ENCODE measurements around the gene NANS.
"Not testable (repeated sequence)": the region's sequence is repeated elsewhere in the genome, so short reads cannot be mapped to it uniquely, and the experiment has no call there.

NANS gene

DNA sequence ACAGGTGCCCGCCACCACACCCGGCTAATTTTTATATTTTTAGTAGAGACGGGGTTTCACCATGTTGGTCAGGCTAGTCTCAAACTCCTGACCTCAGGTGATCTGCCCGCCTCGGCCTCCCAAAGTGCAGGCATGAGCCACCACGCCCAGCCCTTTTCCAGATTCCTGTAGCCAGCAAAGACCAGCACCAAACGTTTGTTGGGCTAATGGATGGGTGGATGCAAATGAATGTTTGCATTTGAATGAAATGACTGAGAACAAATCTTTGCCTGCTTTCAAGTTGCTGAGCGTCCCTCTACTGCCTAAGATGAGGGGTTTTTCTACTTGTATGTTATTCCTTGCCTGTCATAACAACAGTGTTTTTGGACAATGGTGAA, 20.0 kb downstream of the NANS start:
- DNase-seq (ENCODE audit: low read depth in 2 of 2), result not testable (repeated sequence)

DNA sequence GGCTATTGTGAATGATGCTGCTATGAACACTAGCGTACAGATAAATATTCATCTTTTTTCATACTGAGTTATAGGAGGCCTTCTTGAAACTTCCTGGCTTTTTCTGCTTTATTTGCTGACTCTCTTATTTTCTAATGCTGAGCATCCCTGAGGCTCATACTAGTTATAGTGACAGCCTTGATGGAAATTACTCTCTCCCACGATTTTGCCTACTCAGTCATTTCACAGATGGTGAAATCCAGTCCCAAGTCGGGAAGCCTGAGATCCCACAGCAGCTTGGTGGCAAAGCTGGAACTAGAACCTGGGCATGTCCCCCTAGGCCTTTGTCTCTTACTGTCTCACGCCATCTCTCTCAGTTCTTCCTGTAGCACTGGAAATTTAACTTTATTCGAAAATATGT, 22.4 kb downstream of the NANS start:
- no peak for DNase-seq (ENCODE audit: low read depth in 2 of 2)

DNA sequence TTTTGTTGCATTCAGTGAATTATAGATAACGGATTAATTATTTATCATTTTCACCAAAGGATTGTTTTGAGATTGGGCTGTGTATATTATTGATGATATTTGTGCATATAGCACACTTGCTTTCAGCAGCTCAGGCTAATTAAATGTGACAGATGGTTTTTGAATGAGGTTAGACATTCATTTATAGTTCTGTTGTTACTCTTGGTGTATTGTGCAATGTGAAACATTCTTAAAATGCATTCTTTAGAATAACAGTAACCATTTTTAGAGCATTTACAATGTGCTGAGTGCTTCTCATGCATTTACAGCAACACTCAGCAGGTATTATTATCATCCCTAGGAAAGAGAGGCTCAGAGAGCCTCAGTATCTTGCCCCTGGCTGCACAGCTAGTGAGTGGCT, 23.8 kb downstream of the NANS start:
- DNase-seq (ENCODE audit: low read depth in 2 of 2), result no peak

DNA sequence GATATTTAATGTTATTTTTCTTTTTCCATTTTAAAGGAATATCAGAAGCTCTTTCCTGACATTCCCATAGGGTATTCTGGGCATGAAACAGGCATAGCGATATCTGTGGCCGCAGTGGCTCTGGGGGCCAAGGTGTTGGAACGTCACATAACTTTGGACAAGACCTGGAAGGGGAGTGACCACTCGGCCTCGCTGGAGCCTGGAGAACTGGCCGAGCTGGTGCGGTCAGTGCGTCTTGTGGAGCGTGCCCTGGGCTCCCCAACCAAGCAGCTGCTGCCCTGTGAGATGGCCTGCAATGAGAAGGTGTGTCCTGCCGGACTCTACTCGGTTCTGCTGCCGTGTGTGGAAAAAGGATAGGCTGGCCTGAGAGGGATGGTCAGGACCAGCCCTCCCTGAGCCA, 24.2 kb downstream of the NANS start:
- DNase-seq (ENCODE audit: low read depth in 2 of 2), result no peak

DNA sequence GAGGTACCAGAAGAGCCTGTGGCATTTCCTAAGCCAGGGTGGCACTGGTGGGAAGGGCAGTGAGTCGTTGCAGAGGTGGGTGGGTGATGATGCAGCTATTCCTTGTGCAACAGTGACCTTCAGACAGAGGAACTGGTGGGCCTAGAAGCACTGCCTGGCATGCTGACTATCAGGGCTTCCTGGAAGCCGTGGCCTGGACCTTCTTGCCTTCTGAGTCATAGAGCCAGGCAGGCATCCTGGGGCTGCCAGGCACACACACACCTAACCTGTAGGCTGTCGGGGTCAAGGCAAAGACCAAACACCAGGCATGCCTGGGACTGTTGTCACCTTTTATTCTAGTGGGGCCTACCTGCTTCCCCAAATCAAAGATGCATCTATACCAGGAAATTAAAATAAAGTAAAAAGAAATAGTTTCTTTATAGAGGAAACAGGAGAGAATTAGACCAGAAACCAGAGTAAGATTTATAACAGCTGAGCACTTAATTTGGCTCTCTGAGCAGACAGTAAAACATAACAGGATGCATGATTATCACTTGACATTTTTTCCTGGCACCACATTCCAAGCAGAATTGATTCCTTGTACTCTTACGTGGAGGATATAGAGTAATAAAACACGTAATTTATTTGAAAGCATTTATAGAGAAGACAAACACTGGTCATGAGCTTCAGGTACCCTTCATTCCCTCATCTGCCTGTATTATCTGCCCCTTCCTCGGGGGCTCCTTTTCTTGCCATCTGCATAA, 25.1 kb downstream of the NANS start:
- peak; percentile 23 to 32 for DNase-seq (ENCODE audit: low read depth in 2 of 2)

DNA sequence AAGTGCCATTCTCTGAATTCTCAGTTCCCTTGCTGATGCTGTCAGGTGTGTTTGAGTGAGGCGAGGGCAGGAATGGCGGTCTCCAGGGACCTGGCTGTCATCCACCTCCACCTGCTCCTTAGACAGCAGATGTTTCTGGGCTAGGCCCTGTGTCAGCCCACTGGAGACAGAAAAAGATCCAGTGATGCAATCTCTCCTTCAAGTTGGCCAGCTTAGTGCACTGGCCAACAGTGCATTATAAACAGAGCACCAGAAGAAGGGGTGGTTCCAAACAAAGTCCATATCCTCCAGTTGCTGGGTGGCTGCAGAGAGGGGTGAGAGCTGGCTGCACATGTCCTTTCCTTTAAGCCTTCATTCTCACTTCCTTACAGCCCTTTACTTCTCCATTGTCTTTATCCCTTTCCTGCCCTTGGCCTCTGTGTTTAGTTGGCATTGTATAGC, 26.5 kb downstream of the NANS start:
- no peak for DNase-seq (ENCODE audit: low read depth in 2 of 2)

DNA sequence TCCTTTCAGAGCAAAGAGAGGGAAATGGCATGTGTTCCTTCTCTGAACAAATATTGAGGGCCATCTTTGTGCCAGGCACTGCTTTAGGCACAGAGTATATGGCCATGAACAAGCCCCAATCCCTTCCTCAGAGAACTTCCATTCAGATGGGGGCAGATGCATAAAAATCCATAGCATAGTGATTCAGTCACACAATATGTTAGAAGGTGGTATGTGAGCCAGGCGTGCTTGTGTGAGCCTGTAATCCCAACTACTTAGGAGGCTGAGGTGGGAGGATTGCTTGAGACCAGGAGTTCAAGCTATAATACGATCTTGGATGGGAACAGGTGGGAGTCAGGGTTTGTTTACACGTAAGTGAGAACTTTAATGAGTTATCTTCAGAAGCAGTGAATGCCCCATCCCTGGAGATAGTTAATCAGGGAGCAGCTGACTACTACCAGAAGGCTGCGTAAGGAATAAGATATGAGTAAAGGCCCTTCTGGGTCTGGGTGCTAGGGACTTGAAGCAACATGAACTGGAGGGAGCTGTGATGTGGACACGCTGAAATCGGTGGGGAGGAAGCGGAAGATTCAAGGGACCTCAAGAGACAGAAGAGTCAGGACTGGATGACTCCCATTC, 27.1 kb downstream of the NANS start:
- DNase-seq (ENCODE audit: low read depth in 2 of 2), result no peak

DNA sequence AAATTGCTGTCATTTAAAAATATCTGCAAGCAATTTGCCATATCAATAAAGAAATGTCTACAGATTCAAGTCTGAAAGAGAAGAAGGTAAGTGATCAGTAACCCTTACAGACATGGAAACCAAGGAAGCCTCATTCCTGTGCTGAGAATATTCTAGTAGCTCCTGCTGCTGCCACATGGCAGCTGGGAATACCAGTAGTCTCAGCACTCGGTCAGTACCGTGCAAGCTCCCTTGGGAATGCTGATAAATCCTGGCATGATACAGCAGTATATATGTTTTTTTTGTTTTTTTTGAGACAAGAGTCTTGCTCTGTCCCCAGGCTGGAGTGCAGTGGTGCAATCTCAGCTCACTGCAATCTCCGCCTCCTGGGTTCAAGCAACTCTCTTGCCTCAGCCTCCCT, 27.9 kb downstream of the NANS start:
- no peak for DNase-seq (ENCODE audit: low read depth in 2 of 2)

DNA sequence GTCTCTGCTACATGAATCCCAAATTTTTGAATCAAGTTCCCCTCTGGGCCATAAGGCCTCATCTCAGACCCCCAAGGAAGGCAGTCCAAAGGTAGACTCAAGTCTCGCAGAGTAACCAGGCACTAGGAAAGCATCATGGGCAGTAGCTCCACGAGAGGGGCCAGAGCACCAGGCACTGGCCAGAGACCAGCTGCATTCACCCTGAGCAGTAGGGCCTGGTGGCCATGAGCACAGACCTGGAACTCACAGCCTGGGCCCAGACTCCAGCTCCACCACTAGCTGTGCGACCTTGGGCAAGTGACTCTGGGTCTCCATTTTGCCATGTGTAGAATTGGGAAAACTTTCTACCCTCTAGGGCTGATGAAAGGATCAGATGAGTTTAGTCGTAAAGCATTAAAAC, 28.5 kb downstream of the NANS start:
- DNase-seq (ENCODE audit: low read depth in 2 of 2), result no peak

DNA sequence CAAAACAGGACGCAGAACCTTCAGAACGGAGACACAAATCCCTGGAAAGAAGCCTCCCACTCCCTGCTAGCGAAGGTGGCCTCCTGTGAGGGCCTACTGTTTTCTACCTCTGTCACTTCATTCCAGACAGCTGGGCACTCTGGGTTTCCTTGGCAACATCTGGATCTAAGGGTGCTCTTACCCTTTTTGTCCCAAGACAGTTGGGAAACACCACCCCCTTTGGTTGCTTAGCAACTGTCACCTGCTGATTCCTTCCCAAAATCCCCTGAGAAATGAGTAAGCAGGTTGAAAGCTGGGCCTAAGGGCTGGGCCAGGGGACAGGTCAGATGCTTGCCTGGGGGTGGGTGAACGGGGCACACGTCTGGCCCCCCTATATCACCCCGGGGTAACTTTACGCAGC, 29.4 kb downstream of the NANS start:
- no peak for DNase-seq (ENCODE audit: low read depth in 2 of 2)

DNA sequence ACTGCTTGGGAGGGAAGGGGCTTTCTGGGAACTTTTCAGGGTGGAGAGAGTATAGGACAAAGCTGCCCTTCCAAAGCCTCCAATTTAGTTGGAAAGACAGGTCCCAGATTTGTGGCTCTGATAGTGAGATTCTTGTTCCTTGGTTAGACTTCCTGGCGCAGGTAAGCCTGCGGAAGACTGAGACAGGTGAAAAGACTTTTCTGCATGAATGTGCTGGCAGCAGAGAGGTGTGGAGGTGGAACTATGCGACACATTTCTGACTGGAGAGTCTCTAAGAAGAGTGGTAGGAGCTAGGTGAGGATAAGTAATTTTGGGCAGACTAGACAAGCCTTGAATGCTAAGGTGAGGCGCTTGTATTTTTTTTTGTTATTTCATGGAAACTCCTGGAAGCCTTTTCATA, 29.9 kb downstream of the NANS start:
- no peak for DNase-seq (ENCODE audit: low read depth in 2 of 2)

DNA sequence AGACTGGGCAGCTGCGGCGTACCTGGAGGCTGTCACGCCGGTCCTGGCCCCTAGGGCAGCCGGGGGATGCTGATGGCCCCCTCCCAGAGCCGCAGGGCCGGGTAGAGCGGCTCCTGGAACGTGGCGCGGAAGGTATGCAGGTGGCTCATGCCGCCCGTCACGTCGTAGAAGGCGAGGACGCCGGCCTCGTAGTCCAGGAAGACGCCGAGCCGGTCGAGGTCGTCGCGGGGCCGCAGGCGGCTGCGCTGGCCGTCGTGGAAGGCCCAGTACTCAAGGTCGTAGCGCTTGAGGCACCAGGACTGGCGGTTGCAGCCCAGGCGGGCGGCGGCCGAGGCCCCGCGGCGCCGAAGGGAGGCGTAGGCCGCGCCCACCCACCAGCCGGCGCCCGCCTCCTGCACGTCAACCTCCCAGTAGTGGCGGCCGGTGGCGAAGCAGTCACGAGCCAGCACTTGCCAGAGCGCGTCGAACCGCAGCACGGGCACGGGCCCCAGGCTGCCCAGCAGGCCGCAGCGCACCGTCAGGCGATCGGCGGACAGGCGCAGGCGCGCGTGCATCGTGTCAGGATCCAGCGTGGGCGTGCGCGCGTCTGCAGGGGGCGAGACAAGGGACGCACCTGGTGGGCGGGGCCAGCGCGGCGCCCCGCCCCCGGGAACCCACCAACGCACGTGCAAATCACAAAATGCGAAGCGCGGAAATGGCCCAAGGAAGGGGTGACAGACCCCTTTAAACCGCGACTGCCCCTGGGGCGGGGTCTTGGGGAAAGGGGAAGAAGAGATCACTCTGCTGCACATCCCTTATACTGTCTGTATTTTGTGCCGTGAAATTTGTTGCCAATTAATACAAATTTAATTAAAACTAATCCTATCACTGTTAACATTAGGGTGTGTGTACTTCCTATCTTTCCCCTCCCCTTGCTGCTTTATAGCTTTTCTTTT, 31.2 kb downstream of the NANS start:
- DNase-seq (ENCODE audit: low read depth in 2 of 2), result no peak

DNA sequence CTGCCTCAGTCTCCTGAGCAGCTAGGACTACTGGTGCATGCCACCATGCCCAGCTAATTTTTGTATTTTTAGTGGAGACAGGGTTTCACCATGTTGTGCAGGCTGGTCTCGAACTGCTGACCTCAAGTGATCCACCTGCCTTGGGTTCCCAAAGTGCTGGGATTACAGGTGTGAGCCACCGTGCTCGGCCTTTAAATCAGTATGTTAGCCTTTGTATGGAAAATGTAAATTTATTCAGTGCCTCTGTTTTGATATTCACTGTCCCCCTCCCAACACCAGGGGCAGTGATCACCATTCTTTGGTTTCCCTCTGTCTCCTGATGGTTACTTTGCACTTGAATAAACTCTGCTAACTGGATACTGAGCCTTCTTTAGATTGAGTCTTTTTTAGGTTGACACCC, 34.1 kb downstream of the NANS start:
- DNase-seq (ENCODE audit: low read depth in 2 of 2), result not testable (repeated sequence)

DNA sequence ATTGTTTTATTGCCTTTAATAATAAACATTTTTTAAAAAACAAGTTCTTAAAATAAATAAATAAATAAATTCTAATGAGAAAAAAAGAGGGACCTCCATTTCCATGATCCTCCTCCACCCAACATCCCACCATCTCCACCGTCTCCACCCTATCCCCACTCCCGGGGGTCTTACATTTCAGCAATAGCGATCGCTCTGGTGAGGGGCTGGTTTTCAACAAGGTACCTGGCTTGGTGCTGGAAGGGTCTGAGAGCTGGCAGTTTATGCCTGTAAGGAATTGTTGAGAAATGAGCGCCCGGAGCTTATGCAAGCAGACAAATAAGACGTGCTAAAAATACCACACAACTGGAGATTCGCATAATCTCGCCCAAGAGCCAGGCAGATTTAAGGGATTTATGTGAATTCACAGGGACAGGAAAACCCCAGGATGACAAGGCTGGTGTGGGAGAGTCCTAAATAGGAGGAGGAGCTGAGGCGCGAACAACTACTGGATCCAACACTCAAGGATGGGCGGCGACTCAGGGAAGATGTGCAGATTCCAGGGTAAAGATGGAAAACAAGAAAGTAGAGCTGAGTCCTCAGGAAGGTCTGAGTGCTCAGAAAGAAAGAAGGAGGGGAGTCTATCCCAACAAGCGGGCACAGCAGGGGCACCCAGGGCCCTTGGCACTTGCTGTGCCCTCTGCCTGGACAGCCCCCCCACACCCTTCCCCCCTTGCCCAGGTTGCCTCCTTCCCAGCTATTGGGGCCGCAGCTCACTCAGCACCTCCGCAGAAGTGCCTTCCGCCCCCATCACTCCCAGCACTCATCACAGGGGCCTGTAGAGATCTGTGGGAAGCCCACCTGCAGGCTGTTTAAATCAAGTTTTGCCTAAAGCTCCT, 35.4 kb downstream of the NANS start:
- no peak for DNase-seq (ENCODE audit: low read depth in 2 of 2)

DNA sequence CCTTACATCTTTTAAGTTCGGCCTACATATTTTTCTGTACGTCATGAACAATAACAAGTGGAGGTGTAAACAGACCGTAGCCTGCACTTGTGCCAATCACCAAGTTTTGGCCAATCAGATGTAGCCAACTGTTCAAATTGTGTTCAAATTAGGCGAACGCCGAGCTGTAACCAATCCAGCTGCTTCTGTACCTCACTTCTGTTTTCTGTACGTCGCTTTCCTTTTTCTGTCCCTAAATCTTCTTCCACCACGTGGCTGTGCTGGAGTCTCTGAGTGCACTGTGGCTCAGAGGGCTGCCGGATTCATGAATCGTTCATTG, 36.0 kb downstream of the NANS start:
- DNase-seq (ENCODE audit: low read depth in 2 of 2), result no peak

DNA sequence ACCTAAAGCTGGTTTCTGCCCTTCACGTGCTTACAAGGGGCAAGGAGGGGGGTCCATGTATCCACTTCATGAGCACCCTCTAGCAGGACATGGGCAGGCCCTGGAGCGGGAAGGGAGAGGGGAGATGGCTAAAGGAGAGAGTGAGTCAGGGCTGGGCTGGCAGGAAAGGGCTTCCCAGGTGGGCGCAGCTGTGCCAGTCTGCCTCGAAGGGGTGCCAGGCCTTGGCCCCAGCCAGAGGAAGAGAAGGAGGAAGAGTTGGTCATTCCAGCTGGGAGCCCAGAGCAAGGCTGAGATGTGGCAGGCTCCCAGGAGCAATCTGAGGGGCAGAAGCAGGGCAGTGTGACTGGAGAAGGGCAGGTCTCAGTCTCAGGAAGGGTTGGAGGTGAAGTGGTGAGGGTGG, 37.8 kb downstream of the NANS start:
- DNase-seq (ENCODE audit: low read depth in 2 of 2), result no peak

DNA sequence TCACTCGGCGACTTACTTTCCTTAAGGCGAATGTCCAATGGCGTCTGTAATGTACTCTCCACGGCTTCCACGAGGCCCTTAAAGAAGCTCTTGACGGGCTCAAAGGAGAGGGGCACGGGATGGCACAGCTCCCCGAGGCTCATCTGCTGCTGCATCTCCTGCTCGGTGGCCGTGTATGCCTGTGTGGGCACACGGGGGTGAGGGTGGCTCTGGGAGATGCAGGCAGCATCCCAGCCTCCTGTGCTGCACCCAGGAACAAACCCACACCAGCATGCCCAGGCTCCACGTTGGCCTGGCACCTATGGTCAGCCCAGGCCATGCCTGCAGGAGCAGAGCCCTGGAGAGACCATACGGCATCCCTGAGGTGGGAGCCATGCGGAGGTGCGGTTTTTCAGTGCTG, 38.3 kb downstream of the NANS start:
- DNase-seq (ENCODE audit: low read depth in 2 of 2), result no peak

DNA sequence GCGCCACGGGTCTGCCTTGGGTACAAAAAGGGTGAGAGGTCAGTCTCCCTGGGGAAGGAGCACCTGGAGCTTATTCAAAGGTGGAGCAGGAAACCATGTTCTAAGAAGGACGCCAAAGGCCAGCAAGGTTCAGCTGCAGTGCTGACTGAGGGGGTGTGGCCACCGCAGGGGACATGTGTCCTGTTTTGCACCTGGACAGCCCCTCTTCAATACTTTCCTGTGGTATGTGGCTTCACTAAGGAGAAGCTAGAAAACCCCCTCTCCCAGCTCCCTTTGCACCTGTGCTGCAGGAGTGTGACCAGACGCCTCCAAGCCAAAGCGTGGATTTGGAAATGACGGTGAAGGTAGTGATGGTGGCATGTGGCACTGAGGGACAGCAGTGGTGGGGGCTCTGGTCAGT, 38.9 kb downstream of the NANS start:
- DNase-seq (ENCODE audit: low read depth in 2 of 2), result no peak

DNA sequence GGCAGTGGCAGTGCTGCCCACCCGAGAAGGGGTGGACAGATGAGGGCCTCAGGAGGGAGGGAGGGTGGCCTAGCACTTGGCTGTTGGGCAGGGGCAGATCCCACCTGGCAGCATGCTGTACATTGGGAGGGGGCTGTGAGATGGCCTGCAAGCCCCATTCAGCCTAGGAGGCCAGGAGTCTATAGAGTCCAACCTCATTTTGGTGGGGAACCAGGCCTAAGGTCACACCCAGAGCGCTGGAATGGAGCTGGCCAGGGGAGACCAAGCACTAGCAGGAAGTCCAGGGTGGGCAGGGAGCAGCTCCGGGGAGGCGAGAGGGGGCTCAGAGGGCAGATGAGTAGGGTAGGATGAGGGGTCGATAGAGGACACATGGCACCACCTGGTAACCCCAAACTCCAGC, 39.6 kb downstream of the NANS start:
- DNase-seq (ENCODE audit: low read depth in 2 of 2), result no peak

DNA sequence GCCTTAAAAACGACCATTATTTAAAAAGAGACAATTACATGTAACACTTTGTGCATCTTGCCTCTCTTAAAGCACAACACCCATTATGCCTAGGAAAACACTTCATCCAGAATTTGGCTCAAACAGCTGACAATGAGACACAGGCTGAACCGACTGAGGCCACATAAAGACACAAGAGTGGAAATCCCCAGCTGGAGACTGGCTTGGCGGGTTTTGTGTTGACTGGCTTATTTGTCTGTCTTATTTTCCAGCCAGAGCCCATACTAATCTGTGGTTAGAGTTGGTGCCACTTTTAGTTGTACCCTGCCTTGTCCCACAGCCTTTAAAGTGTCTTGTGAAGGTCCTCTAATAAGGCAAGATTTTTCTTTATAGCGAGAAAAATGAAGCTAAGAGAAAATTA, 41.3 kb downstream of the NANS start:
- DNase-seq (ENCODE audit: low read depth in 2 of 2), result no peak

DNA sequence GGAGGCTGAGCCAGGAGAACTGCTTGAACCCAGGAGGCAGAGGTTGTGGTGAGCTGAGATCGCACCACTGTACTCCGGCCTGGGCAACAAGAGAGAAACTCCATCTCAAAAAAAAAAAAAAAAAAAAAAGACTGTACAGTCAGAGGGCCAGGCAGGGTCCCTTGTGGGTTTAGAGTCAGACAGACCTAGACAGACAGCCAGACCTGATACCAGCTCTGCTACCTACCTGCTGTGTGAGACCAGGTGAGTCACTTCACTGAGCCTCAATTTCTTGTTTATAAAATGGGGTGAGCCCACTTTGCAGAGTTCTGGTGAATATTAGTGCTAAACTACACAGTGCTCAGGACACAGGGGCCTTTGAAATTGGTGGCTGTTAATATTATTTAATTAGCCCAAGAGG, 42.8 kb downstream of the NANS start:
- no peak for DNase-seq (ENCODE audit: low read depth in 2 of 2)

DNA sequence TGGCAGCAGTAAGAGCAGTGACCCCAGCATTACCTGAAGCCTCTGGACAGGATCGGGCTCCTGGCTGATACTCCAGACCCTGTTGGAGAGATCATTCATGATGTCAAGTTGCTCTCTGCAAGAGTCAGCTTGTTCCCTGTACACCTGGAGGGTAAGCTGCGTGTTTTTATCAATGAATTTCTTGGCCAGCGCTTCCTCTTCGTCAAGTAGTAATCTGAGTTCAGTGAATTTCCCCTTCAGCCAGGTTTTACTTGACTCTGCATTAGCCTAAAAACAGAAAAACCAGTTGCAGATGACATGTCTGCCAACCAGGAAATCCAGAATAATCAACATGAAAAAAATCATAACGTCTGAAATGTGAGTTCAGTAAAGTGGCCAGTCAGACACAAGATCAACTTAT, 43.4 kb downstream of the NANS start:
- DNase-seq (ENCODE audit: low read depth in 2 of 2), result no peak

All from stimulated activated CD4-positive, alpha-beta T cell treated with anti-CD3 and anti-CD28 coated beads, Interleukin-4, amount 100 ng/mL, for 48 hours (primary cell).